Bronchial epithelial cell (primary cell): Measurements from ENCODE around the gene PDZD2. TPM values are rescaled to one million over a fixed set of nuclear protein-coding genes. Genes with fewer than 3 reads are reported as not detected.

Experiments
- DNase-seq: peaks from one replicate; pipeline ENCODE4 v3.0.0-alpha.2; 2010; ENCODE audit warnings: low read depth
- FAIRE-seq: peaks from 2 replicates; lab custom pipeline; 2011; peaks lifted over from hg19 to GRCh38; lab: Jason Lieb, UNC
- H3K27me3 ChIP-seq: 2 replicates; pipeline ENCODE4 v1.5.1; 2011; ENCODE audit warnings: low read length; ENCODE audit not compliant: control insufficient read depth, insufficient read depth
- H3K36me3 ChIP-seq: 2 replicates; pipeline ENCODE4 v1.5.1; 2011; ENCODE audit warnings: low read length; ENCODE audit not compliant: control insufficient read depth, insufficient read depth
- H3K4me3 ChIP-seq: 2 replicates; pipeline ENCODE4 v1.5.1; 2011; ENCODE audit warnings: mild to moderate bottlenecking, low read depth, low read length, control low read depth
- CTCF ChIP-seq: IDR thresholded peaks from 2 replicates; pipeline ENCODE4 v1.5.1; 2011; ENCODE audit warnings: mild to moderate bottlenecking, moderate library complexity, low read length, control low read depth, inconsistent platforms; ENCODE audit not compliant: insufficient read depth, severe bottlenecking
- total RNA-seq: library from RNA; depleted of rRNA; stranded (reverse); fragments of >200 nt; gene quantifications from 2 replicates; pipeline ENCODE4 v1.2.1, GENCODE V29; 2014

The PDZD2 gene
- total RNA-seq, 1 donor from 2014 or later = 1.8 TPM

GRCh38 chr5:31648326-31648725 lies 9.4 kb downstream of the PDZD2 start:
- H3K27me3 ChIP-seq = peaks cover 2% of the 10 kb centered on the region
- H3K36me3 ChIP-seq = no peaks in the 10 kb centered on the region
- no peak for TF ChIP-seq CTCF
- no peak overlapping the region for H3K4me3 ChIP-seq
- DNase-seq (no peak), FAIRE-seq (no peak)

- DNase-seq (no peak), FAIRE-seq (no peak)
- Histone ChIP-seq H3K36me3 (no peaks in the 10 kb centered on the region), H3K27me3 (no peaks in the 10 kb centered on the region), H3K4me3 (no peak overlapping the region)
- TF ChIP-seq CTCF = no peak
These were observed 12.3 kb downstream of the PDZD2 start for GRCh38 chr5:31651241-31651640.

GRCh38 chr5:31655491-31655890 lies 16.6 kb downstream of the PDZD2 start:
- FAIRE-seq (no peak), DNase-seq (no peak)
- no peaks in the 10 kb centered on the region for H3K36me3 ChIP-seq
- H3K4me3 ChIP-seq = no peak overlapping the region
- TF ChIP-seq CTCF = no peak
- no peaks in the 10 kb centered on the region for H3K27me3 ChIP-seq

- Histone ChIP-seq H3K4me3 (no peak overlapping the region), H3K36me3 (no peaks in the 10 kb centered on the region), H3K27me3 (no peaks in the 10 kb centered on the region)
- no peak for FAIRE-seq
- no peak for DNase-seq
- TF ChIP-seq CTCF = no peak
These were observed 17.9 kb downstream of the PDZD2 start for GRCh38 chr5:31656806-31657205.

- no peak overlapping the region for H3K4me3 ChIP-seq
- no peak for DNase-seq
- H3K27me3 ChIP-seq = no peaks in the 10 kb centered on the region
- FAIRE-seq = no peak
- TF ChIP-seq CTCF = no peak
- no peaks in the 10 kb centered on the region for H3K36me3 ChIP-seq
These were observed 18.5 kb downstream of the PDZD2 start for GRCh38 chr5:31657315-31657979.

GRCh38 chr5:31661257-31661656 lies 22.3 kb downstream of the PDZD2 start:
- no peaks in the 10 kb centered on the region for H3K36me3 ChIP-seq
- H3K4me3 ChIP-seq = no peak overlapping the region
- no peak for FAIRE-seq
- H3K27me3 ChIP-seq = no peaks in the 10 kb centered on the region
- TF ChIP-seq CTCF = no peak
- no peak for DNase-seq
